Fibroblast of skin of back (primary cell): ENCODE measurements around the gene GREB1L.
"Not testable (repeated sequence)": the region's sequence is repeated elsewhere in the genome, so short reads cannot be mapped to it uniquely, and the experiment has no call there.

ENCODE experiments used
- DNase-seq: peaks from one replicate; pipeline ENCODE4 v3.0.0-alpha.2; 2013

GREB1L gene

GRCh38 chr18:21307578-21307977, 65.5 kb downstream of the GREB1L start:
- DNase-seq, result no peak

GRCh38 chr18:21309248-21309647, 67.2 kb downstream of the GREB1L start:
- DNase-seq, result no peak

- not testable (repeated sequence) for DNase-seq
These were observed 69.9 kb downstream of the GREB1L start for GRCh38 chr18:21311980-21312379.

DNA sequence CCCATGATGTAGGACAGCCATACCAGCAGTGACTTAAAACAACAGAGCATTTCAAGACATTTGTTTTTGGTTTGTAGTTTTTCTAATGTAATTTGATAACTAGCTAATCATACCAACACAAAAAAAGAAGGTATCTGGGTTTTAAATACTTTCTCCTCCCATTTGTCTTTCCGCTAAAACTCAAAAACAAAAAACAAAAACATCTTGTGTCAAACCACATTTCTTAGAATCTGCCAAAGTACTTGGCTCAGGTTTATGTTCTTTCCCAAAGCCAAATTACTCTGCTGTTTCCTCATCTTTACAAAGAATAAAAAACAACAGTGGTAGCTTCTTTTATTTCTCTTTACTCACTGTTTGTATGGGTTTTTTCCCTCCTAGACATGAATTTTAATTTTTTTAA, 71.5 kb downstream of the GREB1L start:
- DNase-seq, result no peak

GRCh38 chr18:21314724-21315123, 72.7 kb downstream of the GREB1L start:
- no peak for DNase-seq

DNA sequence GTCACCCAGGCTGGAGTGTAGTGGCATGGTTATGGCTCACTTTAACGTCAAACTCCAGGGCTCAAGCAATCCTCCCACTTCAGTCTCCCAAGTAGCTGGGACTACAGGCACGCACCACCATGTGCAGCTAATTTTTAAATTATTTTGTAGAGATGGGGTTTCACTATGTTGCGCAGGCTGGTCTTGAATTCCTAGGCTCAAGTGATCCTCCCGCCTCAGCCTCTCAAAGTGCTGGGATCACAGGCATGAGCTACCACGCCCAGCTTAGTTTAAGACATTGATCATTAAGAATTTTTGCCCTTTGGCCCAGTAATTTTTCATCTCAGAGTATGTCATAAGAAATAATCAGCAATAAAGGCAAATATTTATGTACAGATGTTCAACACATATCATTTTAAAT, 73.1 kb downstream of the GREB1L start:
- DNase-seq, result not testable (repeated sequence)

DNA sequence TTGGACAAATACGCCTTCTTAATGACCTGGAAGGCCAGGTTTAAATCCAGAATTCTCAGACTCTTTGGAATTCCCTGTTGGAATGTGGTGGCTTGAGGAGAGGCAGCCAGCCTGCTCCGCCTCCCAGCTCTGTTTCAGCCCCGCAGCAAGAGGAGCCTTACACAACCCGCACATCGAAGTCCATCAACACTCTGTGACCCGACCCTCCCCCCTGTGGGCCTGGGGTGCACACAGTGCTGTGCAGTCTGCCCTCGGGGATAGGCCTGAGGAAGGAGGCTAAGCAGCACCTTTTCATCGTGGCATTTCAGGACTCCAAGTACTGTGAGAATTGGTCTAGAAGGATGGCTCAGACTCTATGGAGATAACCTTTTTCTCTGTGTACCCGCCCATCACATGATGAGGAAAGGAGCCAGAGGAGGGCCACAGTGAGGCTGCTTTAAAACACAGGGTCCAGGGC, 73.7 kb downstream of the GREB1L start:
- no peak for DNase-seq

DNA sequence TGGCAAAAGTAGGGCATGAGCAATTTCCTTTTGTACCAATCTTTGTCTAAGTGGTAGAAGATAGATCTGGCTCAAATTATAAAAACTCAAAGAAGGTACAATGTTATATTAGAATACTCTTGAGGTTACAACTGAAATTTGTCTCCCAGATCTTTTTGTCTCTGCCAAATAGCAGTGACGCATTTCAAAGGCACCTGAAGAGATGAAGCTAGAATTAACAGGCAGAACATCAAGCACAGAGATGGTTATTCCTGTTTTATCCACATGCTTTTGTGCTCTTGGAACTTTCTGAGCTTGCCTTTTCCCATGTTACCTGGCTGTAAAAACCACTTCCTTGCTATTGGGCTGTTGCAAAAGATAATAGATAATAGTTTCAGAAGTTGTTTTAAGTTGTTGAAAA, 74.3 kb downstream of the GREB1L start:
- DNase-seq, result no peak

DNA sequence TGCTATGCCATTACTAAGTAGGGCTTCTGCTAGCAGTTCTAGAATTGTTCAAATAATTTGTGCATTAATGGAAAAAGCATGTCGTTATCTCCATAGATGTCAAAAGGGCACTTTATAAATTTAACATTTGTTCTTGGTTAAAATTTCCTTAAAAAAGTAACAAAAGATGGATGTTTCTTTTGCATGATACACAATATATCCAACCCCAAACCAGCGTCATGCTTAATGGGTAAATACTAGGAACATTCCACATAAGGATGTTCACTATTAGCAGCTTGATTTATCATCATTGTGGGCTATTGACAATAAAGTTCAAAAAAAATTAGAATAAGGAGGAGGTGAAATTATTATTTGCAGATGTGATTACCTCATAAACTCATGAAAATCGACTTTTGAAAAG, 79.7 kb downstream of the GREB1L start:
- no peak for DNase-seq

DNA sequence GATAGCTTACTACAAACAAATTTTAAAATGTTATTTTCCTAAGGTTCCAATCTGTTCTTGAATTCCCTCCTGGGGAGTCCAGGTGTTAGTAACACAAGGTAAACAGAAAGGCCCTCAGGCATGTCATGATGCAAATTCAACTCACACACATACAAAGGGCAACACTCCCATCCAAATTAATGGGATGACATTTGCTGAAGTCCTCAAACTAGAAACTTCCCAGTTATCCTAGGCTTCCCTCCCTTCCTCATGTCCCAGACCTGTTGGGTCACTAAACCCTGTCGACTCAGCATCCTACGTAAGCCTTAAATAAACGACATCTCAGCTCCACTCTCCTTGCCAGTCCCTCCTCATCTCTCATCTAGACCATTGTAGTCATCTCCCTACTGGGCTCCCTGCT, 85.1 kb downstream of the GREB1L start:
- no peak for DNase-seq

GRCh38 chr18:21330122-21330701, 88.2 kb downstream of the GREB1L start:
- peak; percentile 9 for DNase-seq

- DNase-seq, result no peak
These were observed 89.0 kb downstream of the GREB1L start for GRCh38 chr18:21331065-21331464.

GRCh38 chr18:21335927-21336488, 94.0 kb downstream of the GREB1L start:
- no peak for DNase-seq

GRCh38 chr18:21336846-21337245, 94.8 kb downstream of the GREB1L start:
- DNase-seq, result no peak

DNA sequence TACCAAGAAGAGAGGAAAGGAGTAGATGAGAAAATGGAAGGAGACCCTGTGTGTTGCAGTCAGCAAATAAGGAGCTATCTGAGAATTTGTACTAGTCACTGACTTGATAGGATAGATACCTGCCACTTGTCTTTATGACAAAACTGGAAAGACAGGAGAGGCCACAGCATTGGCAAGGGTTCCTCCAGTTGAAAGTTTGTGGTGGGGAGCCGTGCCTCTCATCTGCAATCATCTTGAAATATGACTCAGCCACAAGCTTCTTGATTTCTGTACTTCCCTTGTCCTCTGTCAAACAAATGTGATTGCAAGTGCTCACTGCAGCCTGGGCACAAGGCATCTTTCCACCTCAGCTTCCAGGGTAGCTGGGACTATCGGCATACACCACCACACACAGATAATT, 99.1 kb downstream of the GREB1L start:
- no peak for DNase-seq

DNA sequence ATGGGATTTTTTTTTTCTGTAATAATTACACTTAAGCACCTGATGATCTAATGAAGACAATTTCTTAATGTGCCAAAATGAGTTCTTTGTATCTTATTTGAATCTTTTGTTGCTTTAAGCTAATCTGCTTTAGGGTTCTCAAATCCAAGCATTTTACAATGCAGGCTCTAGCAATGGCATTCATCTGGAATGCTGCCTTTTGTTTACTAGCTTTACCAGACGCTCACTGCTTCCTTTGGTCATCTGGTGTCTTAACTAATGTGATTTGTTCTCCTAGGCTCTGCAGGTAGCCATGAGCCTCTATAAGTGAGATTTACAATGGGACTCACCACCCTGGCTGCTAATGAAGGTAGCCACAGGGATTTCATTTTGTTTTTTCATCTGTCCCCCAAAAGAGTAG, 100.3 kb downstream of the GREB1L start:
- no peak for DNase-seq

DNA sequence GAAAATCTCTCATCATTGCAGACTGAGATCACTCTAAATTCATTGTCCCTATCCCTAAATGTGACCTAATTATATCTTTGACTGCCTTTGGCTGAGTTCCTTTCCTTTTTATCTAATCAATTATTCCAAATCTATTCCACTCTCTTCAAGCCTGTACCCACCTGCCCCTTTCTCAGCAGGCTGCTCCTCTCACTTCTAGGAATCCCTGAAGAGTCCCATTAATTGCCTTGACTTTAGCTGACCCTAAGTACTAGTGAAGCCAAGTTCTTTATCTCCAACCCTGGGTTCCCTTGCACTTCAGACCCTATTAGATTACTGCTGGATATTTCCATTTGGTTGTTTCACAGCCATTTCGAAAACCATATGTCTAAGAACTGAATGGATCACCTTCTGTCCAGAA, 102.8 kb downstream of the GREB1L start:
- DNase-seq, result no peak

DNA sequence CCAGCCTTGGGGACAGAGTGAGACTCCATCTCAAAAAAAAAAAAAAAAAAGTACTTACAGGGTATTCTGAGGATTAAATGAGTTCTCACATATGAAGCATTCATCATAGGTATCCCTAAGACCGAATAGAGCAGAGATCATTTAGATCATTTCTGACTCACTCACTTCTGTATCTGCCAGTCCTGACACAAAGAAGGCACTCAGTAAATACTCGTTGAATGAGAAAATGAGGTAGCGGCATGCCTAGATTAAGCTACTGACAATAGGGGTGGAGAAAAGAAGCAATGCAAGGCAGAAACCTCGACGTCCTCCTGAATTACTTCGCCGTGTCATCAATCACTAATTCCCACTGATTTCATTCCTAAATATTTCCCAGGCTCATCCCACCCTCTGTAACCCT, 103.8 kb downstream of the GREB1L start:
- DNase-seq, result no peak

DNA sequence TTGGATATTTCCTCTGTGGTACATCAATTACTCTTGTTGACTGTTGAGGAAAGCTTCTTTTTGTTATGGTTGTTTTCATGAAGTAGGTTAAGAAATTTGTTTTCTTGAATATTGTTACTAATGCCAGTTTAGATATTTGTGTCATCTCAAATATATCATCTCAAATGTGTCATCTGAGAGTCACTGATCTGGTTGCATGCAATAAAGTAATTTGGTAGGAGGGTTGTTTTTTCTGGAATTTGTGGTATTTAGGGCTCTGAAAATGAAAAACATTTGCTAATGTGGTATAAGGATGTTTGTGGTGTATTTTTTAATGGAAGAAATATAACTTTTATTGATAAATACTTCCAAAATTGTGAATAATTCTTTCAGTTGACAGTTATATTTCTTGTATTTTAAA, 117.7 kb downstream of the GREB1L start:
- no peak for DNase-seq

DNA sequence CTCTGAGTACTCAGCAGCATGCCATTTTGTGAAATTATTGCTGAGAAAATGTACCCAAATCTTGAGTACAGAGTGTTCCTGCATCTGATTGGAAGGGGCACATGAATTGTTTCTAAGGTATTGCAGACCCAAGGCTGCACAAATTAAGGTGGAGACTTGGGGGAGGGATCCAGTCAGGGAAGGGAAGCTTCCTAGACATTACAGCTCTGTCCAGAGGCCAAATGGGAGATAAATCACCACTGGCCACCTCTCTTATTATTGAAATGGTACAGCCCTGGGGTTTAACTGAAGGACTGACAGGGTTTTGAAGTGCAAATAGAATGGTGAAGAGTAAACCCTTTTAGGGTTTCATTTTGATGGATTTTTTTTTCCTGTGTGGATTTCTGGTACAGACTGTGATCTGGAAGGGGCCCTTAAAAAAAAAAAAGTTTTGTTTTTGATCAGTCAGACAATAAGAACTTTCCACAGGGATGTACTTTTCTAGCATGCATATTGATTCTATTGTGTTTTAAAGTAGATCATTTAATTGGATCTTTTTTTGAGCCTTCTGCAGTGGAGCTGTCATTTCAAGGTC, 119.4 kb downstream of the GREB1L start:
- no peak for DNase-seq

- no peak for DNase-seq
These were observed 120.8 kb downstream of the GREB1L start for GRCh38 chr18:21362831-21363230.

GRCh38 chr18:21363348-21363747, 121.3 kb downstream of the GREB1L start:
- no peak for DNase-seq

DNA sequence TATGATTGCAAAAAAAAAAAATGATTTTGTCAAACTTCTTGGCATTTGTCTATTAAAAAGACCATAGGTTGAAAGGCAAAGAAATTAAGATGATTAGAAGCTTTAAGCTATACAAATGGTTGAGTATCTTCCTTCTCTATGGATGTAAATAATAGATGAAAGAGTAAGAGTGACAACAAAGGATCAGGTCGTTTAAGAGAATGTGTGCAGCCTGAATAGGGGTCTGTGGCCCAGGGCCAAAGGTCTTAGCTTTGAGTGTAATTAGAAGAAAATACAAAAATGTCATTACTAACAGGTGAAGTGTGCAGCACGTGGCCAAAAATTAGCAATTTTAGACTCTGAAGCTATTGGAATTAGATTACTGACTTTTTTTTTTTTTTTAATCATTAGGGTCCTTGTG, 122.4 kb downstream of the GREB1L start:
- no peak for DNase-seq

GRCh38 chr18:21366896-21367295, 124.9 kb downstream of the GREB1L start:
- DNase-seq, result no peak

DNA sequence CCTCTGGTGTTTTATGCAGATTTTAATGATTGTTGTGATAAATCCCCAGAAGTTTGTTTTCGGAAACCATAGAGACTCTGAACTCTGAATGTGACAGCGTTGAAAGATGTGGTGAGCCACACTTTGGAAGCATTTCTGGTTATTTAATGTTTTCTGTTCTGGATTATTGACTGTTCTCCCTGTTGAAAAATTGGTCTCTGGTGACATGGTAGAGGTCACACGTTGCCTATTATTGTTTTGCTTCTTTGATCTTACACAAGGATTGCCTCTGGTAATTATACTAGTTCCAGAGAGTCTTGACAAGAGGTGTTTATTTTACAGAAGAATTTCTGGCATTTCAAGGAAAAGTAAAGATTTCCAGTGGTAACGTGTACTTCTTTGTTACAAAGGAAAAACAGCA, 127.1 kb downstream of the GREB1L start:
- no peak for DNase-seq
